ENCODE data around the gene RHO.

GRCh38 chr3:129577366-129577765 lies 48.9 kb downstream of the RHO start:
- TF ChIP-seq CTCF (optimal IDR thresholded peaks at IDR 0.05 in 1 of 3, IDR thresholded peaks at IDR 0.05 in 1 of 3, conservative IDR thresholded peaks at IDR 0.05 in 1 of 3; ENCODE audit: extremely low read depth in 1 of 3, insufficient read depth in 2 of 3, low read length in 3 of 3): no peak
- TF ChIP-seq EZH2 (IDR thresholded peaks at IDR 0.05; ENCODE audit: low read length): no peak
